GM21526 (cell line): ENCODE measurements around the gene RPL37.
"Not testable (repeated sequence)": the region's sequence is repeated elsewhere in the genome, so short reads cannot be mapped to it uniquely, and the experiment has no call there.

ENCODE experiments used
- ATAC-seq: cut with Tn5 transposase; IDR thresholded peaks from one replicate; pipeline ENCODE4 v1.9.1; 2021; ENCODE audit warnings: moderate library complexity; ENCODE audit not compliant: unreplicated experiment, low FRiP score

RPL37 gene

DNA sequence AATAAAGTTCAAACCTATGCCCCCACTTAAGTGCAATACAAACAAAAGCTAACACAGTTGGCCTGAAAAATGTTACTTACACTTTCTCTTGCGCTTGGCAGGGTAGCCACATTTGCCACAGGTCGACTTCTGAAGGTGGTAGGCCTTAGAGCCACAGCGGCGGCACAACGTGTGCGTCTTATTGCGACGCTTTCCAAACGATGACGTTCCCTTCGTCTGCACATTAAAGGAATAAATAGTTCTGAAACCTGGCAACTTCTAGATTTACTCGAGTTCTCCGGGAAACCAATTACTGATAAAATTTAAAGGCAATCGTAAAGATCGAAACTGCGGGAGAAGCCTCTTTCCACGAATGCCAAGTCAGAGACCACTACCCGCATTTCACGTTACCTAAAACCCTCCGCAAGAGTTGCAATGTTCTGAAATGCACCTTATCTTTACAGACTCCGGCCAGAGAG is 602 bp downstream of the RPL37 start:
- no peak for ATAC-seq

DNA sequence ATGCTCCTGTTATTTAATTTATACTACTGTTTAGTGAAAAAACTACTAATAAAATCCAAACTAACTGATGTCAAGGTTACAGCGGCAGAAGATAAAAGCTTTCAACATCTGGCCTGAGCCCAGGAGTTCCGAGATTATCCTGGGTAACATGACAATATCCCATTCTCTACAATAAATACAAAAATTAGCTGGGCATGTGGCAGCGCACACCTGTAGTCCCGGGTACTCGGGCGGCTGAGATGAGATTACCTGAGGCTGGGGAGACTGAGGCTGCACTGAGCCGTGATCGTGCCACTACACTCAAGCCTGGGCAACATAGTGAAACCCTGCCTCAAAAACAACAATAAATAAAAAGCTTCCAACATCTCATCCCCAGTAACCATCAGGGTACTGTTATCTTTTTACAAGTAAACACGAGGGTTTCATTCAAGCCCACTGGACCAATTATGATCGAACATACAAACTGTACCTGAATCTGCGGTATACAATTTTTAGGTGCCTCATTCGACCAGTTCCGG is 1.3 kb downstream of the RPL37 start:
- no peak for ATAC-seq

DNA sequence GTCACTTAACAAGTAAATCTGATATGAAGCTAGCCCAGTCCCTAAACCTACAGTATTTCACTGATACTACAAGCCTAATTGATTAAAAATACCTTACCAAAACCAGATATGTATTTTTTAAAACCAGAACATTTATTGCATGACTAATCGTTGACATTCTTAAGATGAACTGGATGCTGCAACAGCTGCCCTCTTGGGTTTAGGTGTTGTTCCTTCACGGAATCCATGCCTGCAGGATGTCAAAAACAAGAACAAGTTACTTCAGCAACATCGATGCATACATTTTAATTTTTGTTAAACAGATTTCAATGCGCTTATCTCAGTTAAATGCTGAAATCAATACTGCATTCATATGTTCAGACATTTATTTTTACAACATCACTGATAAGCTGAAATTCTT is 2.7 kb downstream of the RPL37 start:
- ATAC-seq = no peak

DNA sequence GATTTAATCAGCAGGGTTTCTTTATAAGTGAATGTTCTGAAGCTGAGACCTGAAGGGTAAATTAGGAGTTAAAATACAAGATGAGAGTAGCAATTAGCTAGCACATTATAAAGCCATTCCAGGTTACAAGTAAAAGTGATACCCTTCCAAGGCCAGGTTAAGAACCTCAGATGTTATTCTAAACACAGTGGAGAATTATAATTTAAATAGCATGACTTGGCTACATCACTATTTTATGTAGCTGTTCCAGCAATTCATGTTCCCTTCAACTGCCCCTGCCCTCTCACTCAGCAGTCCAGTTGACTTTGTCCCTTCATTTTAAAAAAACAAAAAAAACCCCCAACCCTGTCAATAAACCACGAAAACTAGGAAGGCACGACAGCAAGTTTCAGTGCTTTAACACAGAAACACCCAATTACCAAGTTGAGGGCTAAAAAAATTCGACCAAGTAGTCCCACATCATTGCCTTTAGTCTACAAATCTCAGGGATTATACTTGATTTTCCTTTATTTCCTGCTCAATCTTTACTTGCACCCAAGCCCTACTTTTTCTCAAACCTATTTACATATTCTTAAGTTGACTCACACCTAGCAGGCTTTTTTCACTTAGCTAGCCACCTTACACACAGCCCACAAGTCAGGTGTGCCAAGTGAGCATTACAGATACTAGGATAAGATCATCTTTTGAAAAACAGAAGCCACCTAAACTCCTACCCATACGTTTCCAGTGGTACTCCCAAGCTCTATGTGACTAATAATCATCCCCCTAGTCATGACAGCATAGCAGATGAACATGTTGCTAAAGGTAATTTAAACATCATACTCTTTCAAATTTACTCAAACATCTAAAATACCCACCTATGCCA is 3.4 kb downstream of the RPL37 start:
- no peak for ATAC-seq

DNA sequence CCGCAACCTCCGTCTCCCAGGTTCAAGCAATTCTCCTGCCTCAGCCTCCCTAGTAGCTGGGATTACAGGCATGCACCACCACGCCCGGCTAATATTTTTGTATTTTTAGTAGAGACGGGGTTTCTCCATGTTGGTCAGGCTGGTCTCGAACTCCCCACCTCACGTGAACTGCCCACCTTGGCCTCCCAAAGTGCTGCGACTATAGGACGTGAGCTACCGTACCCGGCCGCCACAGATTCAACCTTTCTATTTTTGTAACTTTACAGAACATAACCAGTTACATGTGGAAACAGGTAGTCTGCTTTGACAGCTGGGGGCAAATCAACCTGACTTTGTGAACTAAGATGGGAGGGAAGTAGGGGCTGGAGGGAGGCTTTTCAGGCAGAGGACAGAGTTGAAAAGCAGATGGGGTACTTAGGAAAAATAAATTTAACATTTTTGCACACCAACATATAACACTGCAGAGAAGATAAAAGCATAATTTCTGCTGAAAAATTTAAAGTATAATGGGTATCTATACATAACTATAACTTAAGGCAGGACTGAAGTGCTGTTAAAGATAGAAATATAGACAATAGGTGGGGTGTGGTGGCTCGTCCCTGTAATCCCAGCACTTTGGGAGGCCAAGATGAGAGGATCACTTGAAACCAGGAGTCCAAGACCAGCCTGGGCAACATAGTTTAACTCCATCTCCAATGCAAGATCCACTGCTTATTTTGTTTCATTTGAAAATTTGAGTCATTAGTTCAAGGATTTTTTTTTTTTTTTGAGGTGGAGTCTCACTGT is 5.1 kb downstream of the RPL37 start:
- no peak for ATAC-seq

DNA sequence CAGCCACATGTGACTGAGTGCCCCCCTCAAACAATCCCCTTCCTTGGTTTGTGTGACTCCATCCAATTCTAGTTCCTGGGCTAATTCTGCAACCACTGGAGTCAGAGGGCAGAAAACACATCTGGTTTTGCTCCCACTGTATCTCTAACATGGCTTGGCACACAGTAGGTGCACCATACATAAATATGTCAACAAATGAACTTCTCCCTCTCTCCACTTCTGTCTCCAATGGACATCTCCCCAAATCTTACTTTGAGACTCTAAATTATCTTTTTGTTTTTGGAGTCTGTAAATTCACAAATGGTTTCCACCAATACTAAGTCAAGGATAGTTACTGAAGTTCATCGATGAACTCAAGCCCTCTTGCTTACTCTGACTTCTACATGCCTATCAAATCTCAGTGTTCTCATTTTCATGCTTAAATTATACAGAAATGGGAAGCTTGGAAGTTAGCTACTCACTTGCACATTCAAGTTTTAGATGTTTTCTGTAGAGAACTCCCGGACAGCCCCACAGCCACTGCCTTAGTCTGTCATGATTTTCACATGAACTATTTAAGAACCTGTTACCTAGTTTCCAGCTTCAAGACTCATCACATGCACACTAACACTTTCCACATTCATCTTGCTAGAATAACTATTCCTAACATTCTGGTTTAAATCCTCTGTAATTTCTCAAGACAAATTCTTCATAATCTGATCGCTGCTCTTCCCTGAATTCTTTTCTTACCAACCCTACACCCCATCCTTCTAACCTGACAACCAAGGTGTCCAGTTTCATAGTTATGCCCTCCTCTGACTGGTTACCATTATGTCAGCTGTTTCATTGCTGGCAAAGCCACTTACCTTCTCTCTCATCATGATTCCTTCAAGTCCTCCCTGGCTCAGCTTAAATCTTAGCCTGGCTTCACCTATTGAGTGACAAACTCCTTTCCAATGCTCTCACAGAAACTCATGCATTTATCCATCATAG is 6.0 kb downstream of the RPL37 start:
- ATAC-seq = no peak

DNA sequence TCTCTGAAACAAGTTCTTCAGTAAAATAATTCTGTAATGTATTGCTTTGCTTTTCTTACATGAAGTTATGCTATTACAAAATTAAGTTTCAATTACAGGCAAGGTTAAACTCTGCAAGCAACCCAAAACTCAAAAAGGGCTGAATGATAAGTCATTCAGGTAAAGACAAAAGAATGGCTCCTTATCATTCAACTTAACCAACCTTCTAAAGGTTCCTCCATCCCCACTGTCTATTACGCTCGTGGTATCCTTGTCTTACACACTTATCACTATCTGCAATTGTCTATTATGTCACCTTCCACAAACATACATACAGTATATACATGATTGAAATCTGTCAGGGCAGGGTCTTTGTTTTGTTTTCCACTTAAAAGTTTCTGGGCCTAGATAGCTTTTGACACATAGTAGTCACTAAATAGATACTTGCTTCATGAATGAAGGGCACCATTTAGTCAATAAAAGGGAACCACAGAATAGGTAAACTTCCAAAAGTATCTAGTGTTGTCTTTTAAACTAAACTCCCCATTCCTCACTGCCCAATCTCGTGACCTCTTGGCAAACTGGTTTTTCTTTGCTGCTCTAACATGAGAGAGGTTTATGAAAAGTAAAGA is 6.9 kb downstream of the RPL37 start:
- no peak for ATAC-seq

DNA sequence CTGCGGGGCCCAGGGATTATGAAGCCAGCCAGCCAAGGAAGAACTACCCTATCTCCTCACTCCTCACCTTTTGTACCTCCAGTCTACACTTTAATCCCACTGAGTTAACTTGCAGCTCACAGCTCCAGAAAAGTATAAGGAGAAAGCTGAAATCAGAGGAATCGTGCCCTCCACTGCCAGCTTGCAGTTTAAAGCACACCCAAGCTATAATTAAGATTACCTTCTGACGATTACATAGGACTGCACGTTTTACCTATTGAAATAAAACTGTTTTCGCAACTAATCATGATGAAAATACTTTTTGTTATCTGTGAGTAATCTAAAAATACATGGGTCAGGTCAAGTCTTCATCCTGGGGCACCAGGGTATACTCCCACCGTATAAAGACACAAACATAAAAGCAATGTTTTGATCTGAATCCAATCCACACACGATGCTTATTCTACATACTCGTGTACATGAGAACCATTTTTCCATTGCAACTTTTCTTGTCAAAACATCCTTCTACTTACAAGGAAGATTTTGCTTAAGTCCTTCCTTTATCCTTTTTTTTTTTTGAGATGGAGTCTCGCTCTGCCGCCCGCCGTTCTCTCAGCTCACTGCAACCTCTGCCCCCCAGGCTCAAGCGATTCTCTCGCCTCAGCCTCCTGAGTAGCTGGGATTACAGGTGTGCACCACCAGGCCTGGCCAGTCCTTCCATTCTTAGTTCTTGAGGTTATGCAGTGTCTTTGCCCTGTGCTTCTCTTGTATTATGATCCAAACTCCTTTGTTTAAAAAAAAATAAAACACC is 7.6 kb downstream of the RPL37 start:
- ATAC-seq = no peak

DNA sequence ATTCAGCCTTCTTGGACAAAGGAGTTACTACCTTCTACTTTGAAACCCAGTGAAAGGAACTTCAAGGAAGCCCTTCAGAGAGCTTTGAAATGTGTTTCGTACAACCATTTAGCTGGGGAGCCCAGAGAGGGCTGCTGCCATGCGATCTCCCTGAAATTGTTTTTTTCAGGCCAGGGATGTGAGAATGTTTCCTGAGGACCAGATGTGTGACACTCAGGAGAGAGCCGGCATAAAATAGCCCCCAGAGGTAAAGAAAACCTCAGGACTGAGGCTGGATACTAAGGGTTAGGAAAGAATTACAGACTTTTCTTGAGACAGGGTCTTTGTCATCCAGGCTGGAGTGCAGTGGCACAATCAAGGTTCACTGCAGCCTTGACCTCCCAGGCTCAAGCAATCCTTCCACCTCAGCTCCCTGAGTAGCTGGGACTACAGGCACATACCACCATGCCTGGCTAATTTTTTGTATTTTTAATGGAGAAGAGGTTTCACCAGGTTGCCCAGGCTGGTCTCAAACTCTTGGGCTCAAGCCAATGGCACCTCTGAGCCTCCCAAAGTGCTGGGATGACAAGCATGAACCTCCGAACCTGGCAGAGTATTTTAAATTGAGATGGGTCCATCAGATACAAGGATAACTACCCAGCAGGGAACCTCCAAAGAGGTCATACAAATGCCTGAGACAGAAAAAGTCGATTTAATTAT is 8.4 kb downstream of the RPL37 start:
- ATAC-seq = no peak

DNA sequence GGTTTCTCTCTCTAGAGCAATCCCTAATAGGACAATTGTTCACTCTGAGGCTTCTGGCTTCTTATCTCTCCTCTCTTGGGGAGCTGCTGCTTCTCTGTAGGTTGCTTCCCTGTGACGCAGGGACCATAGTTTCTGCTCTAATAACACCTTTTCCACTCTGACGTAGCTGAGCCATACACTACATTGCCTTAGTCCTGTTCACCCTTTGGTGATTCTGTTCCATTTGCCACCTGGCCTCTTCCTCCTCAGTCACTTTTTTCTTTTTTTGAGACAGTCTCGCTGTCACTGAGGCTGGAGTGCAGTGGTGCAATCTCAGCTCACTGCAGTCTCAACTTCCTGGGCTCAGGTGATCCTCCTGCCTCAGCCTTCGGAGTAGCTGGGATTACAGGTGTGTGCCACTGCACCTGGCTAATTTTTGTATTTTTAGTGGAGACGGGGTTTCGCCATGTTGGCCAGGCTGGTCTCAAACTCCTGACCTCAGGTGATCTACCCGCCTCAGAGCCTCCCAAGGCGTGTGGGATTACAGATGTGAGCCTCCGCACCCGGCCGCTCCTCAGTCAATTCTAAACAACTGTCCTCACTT is 9.5 kb downstream of the RPL37 start:
- not testable (repeated sequence) for ATAC-seq

DNA sequence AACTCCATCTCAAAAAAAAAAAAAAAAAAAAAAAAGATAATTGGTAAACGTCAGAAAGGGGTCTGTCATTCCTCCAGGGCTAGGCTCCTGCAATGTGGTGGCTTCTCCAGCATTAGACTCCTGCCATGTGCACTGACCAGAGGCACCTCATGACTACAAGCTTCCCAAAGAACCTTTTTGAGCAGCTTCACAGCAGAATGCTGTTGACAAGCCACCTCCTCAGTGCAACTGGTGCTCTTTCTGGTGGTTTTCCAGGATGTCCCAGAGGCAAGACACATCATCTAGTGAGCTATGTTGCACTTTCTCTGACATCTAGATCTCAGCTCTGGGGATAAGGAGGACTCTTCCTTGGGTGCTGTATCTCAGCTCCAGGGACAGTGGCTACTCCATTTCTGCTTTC is 11.6 kb downstream of the RPL37 start:
- no peak for ATAC-seq

DNA sequence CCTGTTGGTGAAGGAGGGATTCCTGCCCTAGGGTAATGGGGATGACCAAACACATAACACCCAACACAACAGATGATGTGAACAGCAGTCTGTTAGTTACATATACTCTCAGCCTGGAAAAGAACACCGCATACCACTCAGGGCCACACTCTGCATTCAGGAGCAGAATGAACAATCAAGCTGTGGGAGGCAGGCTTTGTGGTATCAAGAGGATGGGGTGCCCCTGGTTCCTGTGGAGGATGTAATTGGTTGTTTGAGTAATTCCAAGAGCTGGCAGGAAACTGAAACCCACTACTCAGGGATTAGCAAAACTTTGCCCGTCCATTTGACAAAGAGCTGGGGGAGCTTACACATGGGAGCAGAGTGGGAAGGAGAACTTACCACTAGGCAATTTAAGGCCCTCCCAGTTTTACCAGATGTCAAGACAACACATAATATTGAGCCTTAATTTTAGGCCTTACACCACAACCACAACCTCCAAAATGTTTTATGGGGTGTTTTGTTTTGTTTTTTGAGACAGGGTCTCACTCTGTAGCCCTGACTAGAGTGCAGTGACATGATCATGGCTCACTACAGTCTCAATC is 21.2 kb downstream of the RPL37 start:
- no peak for ATAC-seq

DNA sequence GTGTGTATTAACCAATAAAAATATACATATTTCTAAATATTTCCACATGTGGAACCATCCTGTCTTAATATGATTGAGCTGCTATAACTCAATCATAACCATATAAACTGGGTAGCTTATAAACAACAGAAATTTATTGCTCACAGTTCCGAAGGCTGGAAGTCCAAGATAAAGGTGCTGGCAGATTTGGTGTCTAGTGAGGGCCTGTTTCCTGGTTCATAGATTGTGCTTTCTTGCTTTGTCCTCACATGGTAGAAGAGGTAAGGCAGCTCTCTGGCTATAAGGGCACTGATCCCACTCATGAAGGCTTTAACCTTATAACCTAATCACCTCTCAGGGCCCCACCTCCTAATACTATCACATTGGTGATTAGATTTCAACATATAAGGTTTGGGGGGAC is 22.9 kb downstream of the RPL37 start:
- ATAC-seq = no peak

DNA sequence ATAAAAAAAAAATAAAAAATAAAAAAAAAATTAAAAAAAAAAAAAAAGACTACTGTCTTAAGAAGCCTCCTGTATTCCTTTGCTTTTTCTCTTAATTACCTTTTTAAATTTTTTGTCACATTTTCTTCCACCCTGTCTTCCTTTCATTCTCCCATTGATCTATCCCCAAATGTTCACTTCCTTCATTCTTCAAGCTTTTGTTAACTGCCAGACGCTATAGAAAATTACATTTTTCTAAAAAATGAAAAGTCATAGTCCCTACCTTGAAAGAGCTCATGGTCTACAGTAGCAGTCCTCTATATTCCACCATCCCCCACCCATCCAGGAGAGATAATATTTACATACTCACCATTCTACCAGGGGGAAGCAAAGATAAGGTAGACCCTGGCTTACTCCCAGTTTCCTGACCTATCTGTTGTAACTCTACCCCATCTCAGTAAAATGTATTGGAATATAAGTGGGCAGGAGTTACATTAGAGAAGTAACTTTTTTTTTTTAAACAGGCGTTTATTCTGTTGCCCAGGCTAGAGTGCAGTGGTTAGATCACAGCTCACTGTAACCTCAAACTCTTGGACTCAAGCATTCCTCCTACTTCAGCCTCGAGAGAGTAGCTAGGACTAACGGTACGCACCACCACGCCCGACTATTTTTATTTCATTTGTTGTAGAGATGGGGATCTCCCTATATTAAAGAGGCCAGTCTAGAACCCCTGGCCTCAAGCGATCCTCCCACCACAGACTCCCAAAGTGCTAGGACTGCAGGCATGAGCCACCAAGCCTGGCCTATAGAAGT is 33.1 kb downstream of the RPL37 start:
- no peak for ATAC-seq

DNA sequence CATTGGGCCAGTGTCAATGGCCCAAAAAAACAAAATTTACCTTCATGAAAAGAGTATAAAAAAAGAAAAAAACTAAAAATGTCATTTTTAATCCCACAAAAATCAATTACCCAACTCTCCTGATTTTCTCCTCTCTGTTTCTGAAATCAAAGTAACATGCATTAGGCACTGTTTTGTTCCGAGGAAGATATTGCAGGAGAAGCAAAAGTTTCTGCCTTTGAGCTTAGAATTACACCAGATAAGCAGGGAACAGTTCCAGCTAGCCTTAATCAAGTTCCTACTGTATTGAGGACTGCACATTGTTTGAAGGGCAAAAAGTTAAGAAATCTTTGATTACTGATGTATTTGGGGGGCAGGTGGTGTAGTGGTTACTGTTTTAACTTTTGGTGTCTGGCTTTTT is 35.8 kb downstream of the RPL37 start:
- no peak for ATAC-seq

DNA sequence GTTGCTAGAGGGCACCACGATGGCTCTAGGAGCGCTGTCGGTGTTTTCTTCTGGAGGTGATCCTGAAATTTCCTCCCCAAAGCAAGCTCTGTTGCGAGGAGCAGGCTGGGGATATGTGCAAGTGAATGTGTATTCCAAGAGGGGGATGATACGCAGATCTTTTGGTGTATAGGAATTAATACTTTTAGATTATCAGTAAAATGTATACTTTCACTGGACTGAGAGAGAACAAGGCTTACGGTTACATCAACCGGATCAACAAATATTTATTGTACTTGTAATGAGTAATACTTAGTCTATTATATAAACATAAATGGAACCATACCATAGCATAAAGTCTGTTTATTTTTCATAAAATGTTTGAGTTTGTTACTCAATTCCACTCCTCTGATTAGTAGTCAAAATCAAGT is 36.2 kb downstream of the RPL37 start:
- ATAC-seq = no peak
